ENCODE data around the gene PSEN2. TPM values are rescaled to one million over a fixed set of nuclear protein-coding genes. Genes with fewer than 3 reads are reported as not detected.

The PSEN2 gene
- total and polyA plus RNA-seq, 2 of the 8 experiments (the other 6 are each of a cell fraction or from before 2014, with no cell fraction given) = 22.9 to 29.0 TPM

DNA sequence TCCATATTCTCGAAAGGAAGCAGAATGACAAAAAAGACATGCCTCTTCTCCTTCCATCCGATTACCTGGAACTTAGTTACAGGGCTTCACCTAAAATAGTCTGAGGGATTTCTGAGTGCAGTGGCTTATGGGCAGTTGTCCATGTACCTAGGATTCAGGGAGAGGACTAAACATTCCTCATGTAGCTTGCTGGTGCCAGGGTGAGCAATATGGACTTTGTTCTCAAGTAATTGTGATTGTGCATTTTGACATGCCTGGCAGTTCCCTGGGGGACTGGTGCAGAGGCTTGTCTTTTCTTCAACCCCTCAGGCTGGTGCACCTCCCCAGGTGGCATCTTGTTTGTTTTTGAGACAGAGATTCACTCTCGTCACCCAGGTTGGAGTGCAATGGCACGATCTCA lies 6.1 kb upstream of the PSEN2 start (continued):
- TF ChIP-seq KDM4A (IDR thresholded peaks at IDR 0.05; ENCODE audit: low read depth, low read length, severe bottlenecking) (no peak), HDAC2 (IDR thresholded peaks at IDR 0.05; ENCODE audit: borderline replicate concordance in 1 of 2, low read depth in 2 of 2, low read length in 2 of 2) (no peak)
